GOT3 (cell line): Measurements from ENCODE around the gene FRMD6.
"Not testable (repeated sequence)": the region's sequence is repeated elsewhere in the genome, so short reads cannot be mapped to it uniquely, and the experiment has no call there.

ENCODE experiments used
- DNase-seq: peaks from one replicate; lab custom pipeline; 2025; ENCODE audit warnings: mixed read lengths; lab: John Stamatoyannopoulos, UW

Gene FRMD6

GRCh38 chr14:51725061-51725460, 73.4 kb downstream of the FRMD6 start:
- no peak for DNase-seq

- DNase-seq = no peak
Observed at GRCh38 chr14:51726166-51726899, 74.6 kb downstream of the FRMD6 start.

- DNase-seq = no peak
Observed at GRCh38 chr14:51727526-51727925, 75.8 kb downstream of the FRMD6 start.

GRCh38 chr14:51730098-51730497, 78.4 kb downstream of the FRMD6 start:
- no peak for DNase-seq

GRCh38 chr14:51730684-51731083, 79.0 kb downstream of the FRMD6 start:
- no peak for DNase-seq

- no peak for DNase-seq
Observed at GRCh38 chr14:51732494-51733112, 80.9 kb downstream of the FRMD6 start.

- no peak for DNase-seq
Observed at GRCh38 chr14:51733147-51733546, 81.4 kb downstream of the FRMD6 start.

GRCh38 chr14:51735851-51736250, 84.1 kb downstream of the FRMD6 start:
- no peak for DNase-seq

GRCh38 chr14:51738754-51739153, 87.0 kb downstream of the FRMD6 start:
- DNase-seq = no peak

- no peak for DNase-seq
Observed at GRCh38 chr14:51743588-51744000, 91.9 kb downstream of the FRMD6 start.

GRCh38 chr14:51744372-51745130, 92.8 kb downstream of the FRMD6 start:
- DNase-seq = no peak

GRCh38 chr14:51746823-51747222, 95.1 kb downstream of the FRMD6 start:
- DNase-seq = not testable (repeated sequence)

- DNase-seq = no peak
Observed at GRCh38 chr14:51750542-51750941, 98.8 kb downstream of the FRMD6 start.

GRCh38 chr14:51751611-51752345, 100.1 kb downstream of the FRMD6 start:
- DNase-seq = not testable (repeated sequence)

GRCh38 chr14:51757756-51758155, 106.0 kb downstream of the FRMD6 start:
- DNase-seq = not testable (repeated sequence)

- no peak for DNase-seq
Observed at GRCh38 chr14:51759950-51760349, 108.2 kb downstream of the FRMD6 start.

GRCh38 chr14:51765726-51766125, 114.0 kb downstream of the FRMD6 start:
- not testable (repeated sequence) for DNase-seq

- not testable (repeated sequence) for DNase-seq
Observed at GRCh38 chr14:51766586-51766985, 114.9 kb downstream of the FRMD6 start.

GRCh38 chr14:51769261-51769660, 117.6 kb downstream of the FRMD6 start:
- DNase-seq = not testable (repeated sequence)

GRCh38 chr14:51774209-51774608, 122.5 kb downstream of the FRMD6 start:
- no peak for DNase-seq

GRCh38 chr14:51776102-51776894, 124.6 kb downstream of the FRMD6 start:
- DNase-seq = peak; percentile 2
